G401.6 (cell line): ENCODE measurements around the gene USP40.

ENCODE experiments used
- FAIRE-seq: peaks from 2 replicates; lab custom pipeline; 2012; peaks lifted over from hg19 to GRCh38; lab: Jason Lieb, UNC

The USP40 gene

GRCh38 chr2:233551491-233551890 is 15.1 kb downstream of the USP40 start:
- no peak for FAIRE-seq

- FAIRE-seq = no peak
Observed at GRCh38 chr2:233546774-233547173, 19.8 kb downstream of the USP40 start.

GRCh38 chr2:233546101-233546500 is 20.5 kb downstream of the USP40 start:
- no peak for FAIRE-seq

GRCh38 chr2:233544200-233544610 is 22.4 kb downstream of the USP40 start:
- FAIRE-seq = no peak

- FAIRE-seq = no peak
Observed at GRCh38 chr2:233542507-233542906, 24.1 kb downstream of the USP40 start.

- no peak for FAIRE-seq
Observed at GRCh38 chr2:233538741-233539140, 27.8 kb downstream of the USP40 start.

- FAIRE-seq = no peak
Observed at GRCh38 chr2:233535271-233535670, 31.3 kb downstream of the USP40 start.

GRCh38 chr2:233532971-233533370 is 33.6 kb downstream of the USP40 start:
- peak; percentile 65 for FAIRE-seq

GRCh38 chr2:233531955-233532354 is 34.6 kb downstream of the USP40 start:
- FAIRE-seq = no peak

- FAIRE-seq = peak; percentile 19
Observed at GRCh38 chr2:233530381-233530780, 36.2 kb downstream of the USP40 start.

- FAIRE-seq = no peak
Observed at GRCh38 chr2:233528182-233528581, 38.4 kb downstream of the USP40 start.

GRCh38 chr2:233525791-233526190 is 40.8 kb downstream of the USP40 start:
- FAIRE-seq = no peak

GRCh38 chr2:233519787-233520611 is 46.6 kb downstream of the USP40 start:
- FAIRE-seq = peak; percentile 40

- FAIRE-seq = no peak
Observed at GRCh38 chr2:233513953-233514655, 52.5 kb downstream of the USP40 start.

- FAIRE-seq = no peak
Observed at GRCh38 chr2:233503947-233504637, 62.5 kb downstream of the USP40 start.

- FAIRE-seq = no peak
Observed at GRCh38 chr2:233503481-233503880, 63.1 kb downstream of the USP40 start.

- no peak for FAIRE-seq
Observed at GRCh38 chr2:233501198-233502076, 65.1 kb downstream of the USP40 start.

- no peak for FAIRE-seq
Observed at GRCh38 chr2:233499928-233500327, 66.7 kb downstream of the USP40 start.

GRCh38 chr2:233498126-233498525 is 68.5 kb downstream of the USP40 start:
- FAIRE-seq = no peak

- no peak for FAIRE-seq
Observed at GRCh38 chr2:233497692-233498091, 68.9 kb downstream of the USP40 start.

- FAIRE-seq = no peak
Observed at GRCh38 chr2:233495503-233496496, 70.8 kb downstream of the USP40 start.
